ENCODE measurements around the gene NOC2L. TPM values are rescaled to one million over a fixed set of nuclear protein-coding genes. Genes with fewer than 3 reads are reported as not detected.

The NOC2L gene
- total and polyA plus RNA-seq, 9 of the 15 experiments (the other 6 are each of a cell fraction or from before 2014, with no cell fraction given): 4.0 to 410 (median 200) TPM

DNA sequence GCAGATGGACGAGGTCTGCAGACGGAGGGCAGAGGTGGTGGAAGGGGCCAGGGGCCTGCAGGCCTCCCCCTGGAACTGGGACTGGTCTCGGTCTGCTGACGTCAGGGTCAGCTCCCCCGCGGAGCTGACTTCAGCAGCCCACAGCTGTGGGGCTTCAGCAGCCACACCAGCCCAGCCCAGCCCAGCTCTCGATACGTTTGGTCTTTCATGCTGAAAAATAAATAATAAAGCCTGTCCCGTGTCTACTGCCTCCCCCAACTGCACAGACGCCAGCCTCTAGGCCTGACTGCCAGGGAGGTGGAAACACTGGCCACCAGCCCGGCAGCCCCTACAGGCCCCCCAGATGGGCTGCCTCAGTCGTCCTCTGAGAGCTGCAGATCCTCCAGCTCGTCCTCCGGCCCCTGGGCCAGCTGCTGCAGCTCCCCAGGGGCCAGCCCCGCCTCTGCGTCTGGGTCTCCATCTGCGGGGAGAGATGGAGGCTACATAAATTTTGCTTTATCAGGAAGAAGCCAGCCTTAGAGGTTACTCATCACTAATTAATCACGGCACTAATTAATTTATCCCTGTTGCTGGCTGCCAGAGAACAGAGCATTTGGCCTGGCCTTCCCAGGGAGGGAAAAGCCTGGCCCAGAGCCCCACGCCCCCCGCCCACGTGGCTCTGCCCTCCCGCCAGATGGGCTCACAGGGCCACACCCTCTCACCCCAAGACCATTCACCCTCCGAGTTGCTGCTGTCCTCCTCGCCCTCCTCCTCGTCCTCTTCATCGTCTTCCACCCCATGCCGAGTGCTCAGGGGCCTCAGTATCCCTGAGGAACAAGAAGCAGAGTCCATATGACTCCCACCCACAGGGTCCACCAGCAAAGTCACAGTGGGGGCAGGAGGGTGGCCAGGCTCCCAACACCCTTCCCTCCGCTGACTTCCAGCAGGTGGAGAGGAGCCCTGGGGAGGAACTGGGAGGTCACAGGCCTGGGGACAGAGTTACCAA is 14.4 kb downstream of the NOC2L start (continued):
- TF ChIP-seq, protein P1, sequence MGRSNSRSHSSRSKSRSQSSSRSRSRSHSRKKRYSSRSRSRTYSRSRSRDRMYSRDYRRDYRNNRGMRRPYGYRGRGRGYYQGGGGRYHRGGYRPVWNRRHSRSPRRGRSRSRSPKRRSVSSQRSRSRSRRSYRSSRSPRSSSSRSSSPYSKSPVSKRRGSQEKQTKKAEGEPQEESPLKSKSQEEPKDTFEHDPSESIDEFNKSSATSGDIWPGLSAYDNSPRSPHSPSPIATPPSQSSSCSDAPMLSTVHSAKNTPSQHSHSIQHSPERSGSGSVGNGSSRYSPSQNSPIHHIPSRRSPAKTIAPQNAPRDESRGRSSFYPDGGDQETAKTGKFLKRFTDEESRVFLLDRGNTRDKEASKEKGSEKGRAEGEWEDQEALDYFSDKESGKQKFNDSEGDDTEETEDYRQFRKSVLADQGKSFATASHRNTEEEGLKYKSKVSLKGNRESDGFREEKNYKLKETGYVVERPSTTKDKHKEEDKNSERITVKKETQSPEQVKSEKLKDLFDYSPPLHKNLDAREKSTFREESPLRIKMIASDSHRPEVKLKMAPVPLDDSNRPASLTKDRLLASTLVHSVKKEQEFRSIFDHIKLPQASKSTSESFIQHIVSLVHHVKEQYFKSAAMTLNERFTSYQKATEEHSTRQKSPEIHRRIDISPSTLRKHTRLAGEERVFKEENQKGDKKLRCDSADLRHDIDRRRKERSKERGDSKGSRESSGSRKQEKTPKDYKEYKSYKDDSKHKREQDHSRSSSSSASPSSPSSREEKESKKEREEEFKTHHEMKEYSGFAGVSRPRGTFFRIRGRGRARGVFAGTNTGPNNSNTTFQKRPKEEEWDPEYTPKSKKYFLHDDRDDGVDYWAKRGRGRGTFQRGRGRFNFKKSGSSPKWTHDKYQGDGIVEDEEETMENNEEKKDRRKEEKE (IDR thresholded peaks at IDR 0.05; ENCODE audit: borderline replicate concordance in 1 of 2, control insufficient read depth in 1 of 2, low read depth in 2 of 2, low read length in 1 of 2): no peak
- no peak for TF ChIP-seq TAL1 (IDR thresholded peaks at IDR 0.05)
- no peak for TF ChIP-seq BRD4 (IDR thresholded peaks at IDR 0.05)
- TF ChIP-seq RBM14 (IDR thresholded peaks at IDR 0.05; ENCODE audit: borderline replicate concordance, insufficient read depth, low read depth, low read length): no peak
- no peak for TF ChIP-seq ERF (CRISPR knock-in tag; IDR thresholded peaks at IDR 0.05)
- no peak for TF ChIP-seq CBX2 (IDR thresholded peaks at IDR 0.05; ENCODE audit: insufficient read depth, low read length, poor library complexity, severe bottlenecking)
- TF ChIP-seq ZNF778 (CRISPR knock-in tag; IDR thresholded peaks at IDR 0.05): no peak
- TF ChIP-seq, protein P2, sequence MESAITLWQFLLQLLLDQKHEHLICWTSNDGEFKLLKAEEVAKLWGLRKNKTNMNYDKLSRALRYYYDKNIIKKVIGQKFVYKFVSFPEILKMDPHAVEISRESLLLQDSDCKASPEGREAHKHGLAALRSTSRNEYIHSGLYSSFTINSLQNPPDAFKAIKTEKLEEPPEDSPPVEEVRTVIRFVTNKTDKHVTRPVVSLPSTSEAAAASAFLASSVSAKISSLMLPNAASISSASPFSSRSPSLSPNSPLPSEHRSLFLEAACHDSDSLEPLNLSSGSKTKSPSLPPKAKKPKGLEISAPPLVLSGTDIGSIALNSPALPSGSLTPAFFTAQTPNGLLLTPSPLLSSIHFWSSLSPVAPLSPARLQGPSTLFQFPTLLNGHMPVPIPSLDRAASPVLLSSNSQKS (CRISPR knock-in tag; IDR thresholded peaks at IDR 0.05): no peak
